HepG2 (cell line): Measurements from ENCODE around the gene LOXL3. TPM values are rescaled to one million over a fixed set of nuclear protein-coding genes. Genes with fewer than 3 reads are reported as not detected.

ENCODE experiments used
- ATF5 ChIP-seq: sonication (generic); formaldehyde crosslinking; IDR thresholded peaks from 2 replicates; pipeline ENCODE4 v1.4.0; 2020; ENCODE audit warnings: mild to moderate bottlenecking, low read depth, missing genetic modification reagents
- DRAP1 ChIP-seq: IDR thresholded peaks from 2 replicates; pipeline ENCODE4 v1.6.1; 2016; ENCODE audit warnings: missing genetic modification reagents, missing compliant biosample characterization
- ELF3 ChIP-seq: IDR thresholded peaks from 2 replicates; pipeline ENCODE4 v1.6.1; 2016; ENCODE audit warnings: missing genetic modification reagents, missing compliant biosample characterization
- HMG20A ChIP-seq: IDR thresholded peaks from 2 replicates; pipeline ENCODE4 v1.6.1; 2016; ENCODE audit warnings: borderline replicate concordance
- HNF4G ChIP-seq, 2 experiments: sonication (generic) in 1 of 2; formaldehyde crosslinking in 1 of 2; IDR thresholded peaks; 2 replicates each; pipeline versions ENCODE4 v1.4.0 to v1.6.1; 2011 to 2020; ENCODE audit warnings: borderline replicate concordance in 2 of 2, low read depth in 2 of 2, mild to moderate bottlenecking in 2 of 2, low read length in 1 of 2, missing genetic modification reagents in 1 of 2, moderate library complexity in 1 of 2
- IRX3 ChIP-seq: sonication (generic); formaldehyde crosslinking; IDR thresholded peaks from 2 replicates; pipeline ENCODE4 v1.8.1; 2023; ENCODE audit warnings: mild to moderate bottlenecking, low read depth, missing genetic modification reagents, borderline replicate concordance
- THAP11 ChIP-seq: IDR thresholded peaks from 2 replicates; pipeline ENCODE4 v1.6.1; 2016; ENCODE audit warnings: missing biosample characterization, missing genetic modification reagents
- THAP8 ChIP-seq: sonication (generic); formaldehyde crosslinking; IDR thresholded peaks from 2 replicates; pipeline ENCODE4 v1.5.1; 2020; ENCODE audit warnings: missing genetic modification reagents, mild to moderate bottlenecking, borderline replicate concordance
- ZBTB25 ChIP-seq: IDR thresholded peaks from 2 replicates; pipeline ENCODE4 v1.6.1; 2018; ENCODE audit warnings: missing genetic modification reagents
- ZBTB40 ChIP-seq, 2 experiments: fragments of 450-650 bp in 1 of 2; sonication (generic) in 1 of 2; formaldehyde crosslinking in 1 of 2; IDR thresholded peaks; 2 replicates each; pipeline versions ENCODE4 v1.6.1 to v1.8.0; 2016 to 2022; ENCODE audit warnings: antibody characterized with exemption in 1 of 2, mild to moderate bottlenecking in 1 of 2, missing genetic modification reagents in 1 of 2
- ZNF446 ChIP-seq: sonication (generic); formaldehyde crosslinking; IDR thresholded peaks from 2 replicates; pipeline ENCODE4 v1.5.0; 2020; ENCODE audit warnings: mild to moderate bottlenecking, missing genetic modification reagents
- ZSCAN22 ChIP-seq: sonication (generic); formaldehyde crosslinking; IDR thresholded peaks from 2 replicates; pipeline ENCODE4 v1.4.0; 2020; ENCODE audit warnings: mild to moderate bottlenecking, missing genetic modification reagents
- polyA plus RNA-seq, 8 experiments: library from polyadenylated mRNA; depleted of rRNA in 3 of 8; stranded (reverse) in 7 of 8; unstranded in 1 of 8; fragments of >200 nt; fragmentation: Illumina TruSeq in 4 of 8; extraction: Trizol in 4 of 8; gene quantifications; 2 replicates each; pipeline versions ENCODE4 v1.2.1 to v1.2.3, GENCODE V29; 2011 to 2016; ENCODE audit warnings: low read depth in 4 of 8, missing spikeins in 1 of 8, mixed read lengths in 1 of 8; ENCODE audit not compliant: insufficient read depth in 1 of 8
- total RNA-seq, 5 experiments: library from RNA; depleted of rRNA; stranded (reverse); fragments of >200 nt; fragmentation: Illumina TruSeq; extraction: Trizol; gene quantifications; 2 replicates each; pipeline ENCODE4 v1.2.3, GENCODE V29; 2016; ENCODE audit warnings: low read depth in 1 of 5

LOXL3 gene
- total and polyA plus RNA-seq, 2 of the 13 experiments (the other 11 are each of a cell fraction or from before 2014, with no cell fraction given) = 0.55 to 6.5 TPM

GRCh38 chr2:74482801-74483674 lies 70.7 kb downstream of the LOXL3 start, which contains the start of the genes CCDC142 and TTC31 (continued):
- TF ChIP-seq HNF4G (IDR thresholded peaks at IDR 0.05; ENCODE audit: borderline replicate concordance, low read depth, low read length) = peak; percentile 88
- peak; percentile 90; the same call in 1 of the 2 replicates for TF ChIP-seq HNF4G (CRISPR knock-in tag; IDR thresholded peaks at IDR 0.05; ENCODE audit: borderline replicate concordance, low read depth)
- 0 out of 2 replicates have a peak, but pooled peaks have one; percentile 8 for TF ChIP-seq ZSCAN22
- TF ChIP-seq THAP11 (CRISPR knock-in tag) = peak; percentile 98
- no peak for TF ChIP-seq IRX3
- peak; percentile 80 for TF ChIP-seq ELF3 (CRISPR knock-in tag)
- no peak for TF ChIP-seq ATF5 (CRISPR knock-in tag)
- TF ChIP-seq ZBTB40 (IDR thresholded peaks at IDR 0.05) = peak; percentile 55
- peak; percentile 64; the same call in 1 of the 2 replicates for TF ChIP-seq ZBTB40 (CRISPR knock-in tag; IDR thresholded peaks at IDR 0.05)
- peak; percentile 96 for TF ChIP-seq ZBTB25
- TF ChIP-seq ZNF446 (CRISPR knock-in tag) = no peak
- peak; percentile 85; the same call in 1 of the 2 replicates for TF ChIP-seq THAP8 (CRISPR knock-in tag)
- TF ChIP-seq DRAP1 = peak; percentile 90
- TF ChIP-seq HMG20A (CRISPR knock-in tag) = 0 out of 2 replicates have a peak, but pooled peaks have one; percentile 6
